RWPE1 (cell line): ENCODE measurements around the gene ALG14.

ENCODE experiments used
- CTCF ChIA-PET: fragments of 350-600 bp; sonication (Branson Sonifier 250); formaldehyde crosslinking; extraction: SDS; loops from one replicate; lab custom pipeline; 2021; lab: Yijun Ruan, JAX
- POLR2A ChIA-PET: fragments of 400-600 bp; formaldehyde crosslinking; extraction: SDS; loops from one replicate; lab custom pipeline; 2020; ENCODE audit warnings: antibody characterized with exemption; ENCODE audit not compliant: low non-redundant PET; lab: Yijun Ruan, JAX
- DNase-seq: peaks from one replicate; pipeline ENCODE4 v3.0.0; 2012; ENCODE audit warnings: low spot score
- H3K27ac ChIP-seq: fragments of 450-650 bp; 2 replicates; pipeline ENCODE4 v1.5.1; 2017
- CTCF ChIP-seq: fragments of 450-650 bp; conservative IDR thresholded peaks from 2 replicates; pipeline ENCODE4 v1.5.1; 2017; ENCODE audit warnings: low read depth, mild to moderate bottlenecking

ALG14 gene

GRCh38 chr1:95010158-95010557 lies 62.6 kb downstream of the ALG14 start:
- no peak overlapping the region for H3K27ac ChIP-seq
- TF ChIP-seq CTCF, result no peak
- no peak for DNase-seq
- ChIA-PET CTCF (interaction anchor here (0.6 to 1.0 kb wide), 2 partner anchors 10 to 839 kb away, joined by 3 read pairs; no protein-coding TSS in a partner anchor), POLR2A (no interaction called here)

GRCh38 chr1:95007687-95008086 lies 65.1 kb downstream of the ALG14 start:
- no peak for TF ChIP-seq CTCF
- H3K27ac ChIP-seq, result no peak overlapping the region
- peak; percentile 21 for DNase-seq
- ChIA-PET POLR2A (no interaction called here), CTCF (interaction anchor here (1.6 kb wide), 1 partner anchor 153 kb away, joined by 4 read pairs; no protein-coding TSS in a partner anchor)

GRCh38 chr1:95006681-95007080 lies 66.1 kb downstream of the ALG14 start:
- no peak for TF ChIP-seq CTCF
- ChIA-PET CTCF (no interaction called here), POLR2A (no interaction called here)
- DNase-seq, result no peak
- no peak overlapping the region for H3K27ac ChIP-seq

- CTCF ChIA-PET, result no interaction called here
- TF ChIP-seq CTCF, result no peak
- no peak for DNase-seq
- no peak overlapping the region for H3K27ac ChIP-seq
- POLR2A ChIA-PET, result no interaction called here
Observed at GRCh38 chr1:95005584-95005983, 67.2 kb downstream of the ALG14 start.

- no peak for DNase-seq
- TF ChIP-seq CTCF, result no peak
- ChIA-PET POLR2A (interaction anchor here (0.7 kb wide), 1 partner anchor 9 kb away, joined by 7 read pairs; no protein-coding TSS in a partner anchor), CTCF (no interaction called here)
- no peak overlapping the region for H3K27ac ChIP-seq
Observed at GRCh38 chr1:95004013-95004412, 68.7 kb downstream of the ALG14 start.

- no peak overlapping the region for H3K27ac ChIP-seq
- ChIA-PET POLR2A (interaction anchor here (0.7 kb wide), 1 partner anchor 10 kb away, joined by 7 read pairs; no protein-coding TSS in a partner anchor), CTCF (no interaction called here)
- DNase-seq, result no peak
- no peak for TF ChIP-seq CTCF
Observed at GRCh38 chr1:95003433-95003738, 69.4 kb downstream of the ALG14 start.
